ENCODE results near the gene CES3.

- no peak for TF ChIP-seq CTCF (IDR thresholded peaks at IDR 0.05)
- no peak for TF ChIP-seq POLR2A (IDR thresholded peaks at IDR 0.05)
Observed at GRCh38 chr16:67001726-67002125, 40.7 kb downstream of the CES3 start.

Measured in thyroid gland (tissue), 4 donors.